HG03025 (cell line): ENCODE measurements around the gene FAM222B.
"Not testable (repeated sequence)": the region's sequence is repeated elsewhere in the genome, so short reads cannot be mapped to it uniquely, and the experiment has no call there.

Experiments used
- ATAC-seq: cut with Tn5 transposase; IDR thresholded peaks from one replicate; pipeline ENCODE4 v1.9.1; 2021; ENCODE audit warnings: mild to moderate bottlenecking, moderate library complexity; ENCODE audit not compliant: unreplicated experiment, low FRiP score

Gene FAM222B, protein sequence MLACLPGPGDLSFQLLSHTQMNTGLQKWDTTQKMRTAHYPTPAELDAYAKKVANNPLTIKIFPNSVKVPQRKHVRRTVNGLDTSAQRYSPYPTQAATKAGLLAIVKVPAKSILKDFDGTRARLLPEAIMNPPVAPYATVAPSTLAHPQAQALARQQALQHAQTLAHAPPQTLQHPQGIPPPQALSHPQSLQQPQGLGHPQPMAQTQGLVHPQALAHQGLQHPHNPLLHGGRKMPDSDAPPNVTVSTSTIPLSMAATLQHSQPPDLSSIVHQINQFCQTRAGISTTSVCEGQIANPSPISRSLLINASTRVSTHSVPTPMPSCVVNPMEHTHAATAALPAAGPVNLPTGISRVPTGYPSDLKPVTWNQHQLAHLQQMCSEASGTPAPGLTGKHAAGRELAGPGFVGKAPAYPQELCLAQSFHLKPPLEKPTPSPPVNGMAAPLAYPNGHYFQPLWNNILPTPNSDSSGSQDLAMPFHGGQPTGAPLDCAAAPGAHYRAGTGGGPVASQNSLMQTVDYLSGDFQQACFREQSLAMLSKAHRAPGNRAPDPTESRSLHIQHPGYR

DNA sequence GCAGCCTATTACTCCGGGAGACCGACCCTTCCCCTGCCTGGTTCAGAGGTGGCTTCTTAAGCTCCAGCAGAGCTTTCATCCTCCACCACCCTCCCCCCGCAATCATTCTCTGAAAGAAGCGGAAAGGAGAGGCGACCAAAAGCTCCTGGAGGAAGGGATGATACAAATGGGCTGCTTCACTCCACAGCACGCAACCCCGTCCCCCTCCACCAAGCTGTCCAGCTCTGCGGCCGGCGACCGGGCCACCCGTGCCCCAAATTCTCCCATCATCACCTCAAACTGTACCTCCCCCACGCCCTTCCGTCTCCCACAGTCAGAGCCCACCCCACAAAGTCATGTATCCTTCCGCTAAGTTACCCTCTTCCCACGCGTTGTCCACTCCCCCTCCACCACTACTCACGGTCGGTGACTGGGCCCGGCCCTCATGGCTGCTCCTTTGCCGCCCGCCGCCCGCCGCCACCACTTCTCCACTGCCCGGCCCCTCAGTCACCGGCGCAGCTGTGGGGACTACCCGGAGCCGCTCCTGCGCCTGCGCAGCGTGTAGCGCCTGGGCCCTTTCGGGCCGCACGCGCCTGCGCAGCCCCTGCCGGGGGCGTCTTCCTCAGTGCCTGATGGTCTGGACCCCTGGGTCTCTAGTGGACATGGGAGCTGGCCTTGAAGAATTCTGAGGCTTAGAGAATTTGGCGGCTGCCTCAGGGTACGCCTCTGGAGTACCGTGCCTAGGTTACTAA, at the start of gene FAM222B:
Gene FAM222B (minus strand): TSS at position 509 of the 731 bp plus-strand sequence. CDS start 76,123 bp downstream, outside the sequence.
- ATAC-seq = peak; percentile 68

DNA sequence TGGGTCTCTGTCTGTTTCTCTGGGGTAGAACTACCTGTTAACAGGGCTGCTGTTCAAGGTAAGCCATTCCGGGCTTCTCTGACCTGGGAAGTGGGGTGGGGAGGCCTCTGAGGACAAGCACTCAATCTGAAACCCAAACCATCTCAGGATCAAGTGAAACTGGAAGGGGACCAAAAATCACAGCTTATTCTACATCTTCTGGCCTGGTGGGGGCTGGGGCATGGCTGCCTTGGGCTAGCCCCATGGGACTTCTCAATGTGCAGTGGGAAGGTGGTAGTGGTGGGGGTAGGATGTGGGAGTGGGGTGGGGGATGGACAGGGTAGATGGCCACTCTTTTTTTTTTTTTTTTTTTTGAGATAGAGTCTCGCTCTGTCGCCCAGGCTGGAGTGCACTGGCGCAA, 49.4 kb upstream of the FAM222B start:
- ATAC-seq = no peak

DNA sequence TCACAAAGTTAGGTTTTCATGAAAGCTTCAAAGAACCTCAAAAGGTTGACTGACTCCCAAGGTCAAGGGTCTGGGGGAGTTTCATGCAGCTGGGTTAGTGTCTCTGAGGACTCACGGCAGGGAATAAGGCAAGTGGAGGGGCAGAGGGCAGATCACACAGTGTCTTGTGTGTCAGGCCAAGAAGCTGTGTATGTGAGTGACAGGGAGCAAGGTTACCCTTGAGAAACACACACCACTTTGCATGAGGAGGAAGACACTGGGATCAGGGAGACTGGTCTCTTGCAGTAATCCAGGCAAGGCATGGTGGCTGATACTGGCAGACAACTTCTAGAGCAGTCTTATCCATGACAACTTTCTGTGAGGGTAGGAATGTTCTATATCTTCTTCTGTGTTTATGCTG, 48.6 kb upstream of the FAM222B start:
- no peak for ATAC-seq

DNA sequence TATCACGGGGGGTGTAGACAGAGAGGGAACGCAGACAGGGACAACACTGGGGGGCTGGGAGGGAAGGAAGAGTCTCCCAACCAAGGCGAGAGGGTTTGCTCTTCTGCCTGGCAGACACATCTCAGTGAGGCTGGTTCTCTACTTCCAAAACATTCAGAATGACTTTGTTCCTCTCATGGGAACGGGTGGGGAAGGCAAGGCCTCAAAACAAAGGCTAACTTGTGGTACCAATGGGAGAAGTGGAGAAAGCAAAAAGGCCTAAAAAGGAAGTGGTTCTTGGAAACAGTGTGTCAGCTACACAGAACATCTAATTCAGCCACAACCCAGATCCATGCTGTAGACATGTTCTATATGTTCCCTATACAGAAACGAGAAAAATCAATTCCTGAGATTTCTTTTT, 47.4 kb upstream of the FAM222B start:
- ATAC-seq = no peak

DNA sequence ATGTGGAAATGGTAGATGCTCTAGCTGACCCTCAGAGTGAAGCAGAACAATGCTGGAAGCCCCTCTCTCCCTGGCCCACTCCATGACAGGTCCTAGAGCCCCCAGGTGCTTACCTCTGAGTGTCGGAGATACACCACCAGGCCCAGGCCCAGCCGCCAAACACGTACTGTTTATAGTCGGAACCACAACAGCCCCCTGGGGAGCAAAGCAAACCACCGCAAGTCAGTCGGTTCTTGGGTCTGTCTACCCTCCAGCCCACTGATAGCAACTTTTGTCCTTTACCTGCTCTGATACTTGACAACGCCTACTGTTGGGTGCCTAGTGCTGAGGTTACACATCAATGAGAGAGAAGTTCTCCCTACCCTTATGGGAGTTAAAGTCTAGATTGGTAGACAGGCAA, 46.2 kb upstream of the FAM222B start:
- ATAC-seq = no peak

DNA sequence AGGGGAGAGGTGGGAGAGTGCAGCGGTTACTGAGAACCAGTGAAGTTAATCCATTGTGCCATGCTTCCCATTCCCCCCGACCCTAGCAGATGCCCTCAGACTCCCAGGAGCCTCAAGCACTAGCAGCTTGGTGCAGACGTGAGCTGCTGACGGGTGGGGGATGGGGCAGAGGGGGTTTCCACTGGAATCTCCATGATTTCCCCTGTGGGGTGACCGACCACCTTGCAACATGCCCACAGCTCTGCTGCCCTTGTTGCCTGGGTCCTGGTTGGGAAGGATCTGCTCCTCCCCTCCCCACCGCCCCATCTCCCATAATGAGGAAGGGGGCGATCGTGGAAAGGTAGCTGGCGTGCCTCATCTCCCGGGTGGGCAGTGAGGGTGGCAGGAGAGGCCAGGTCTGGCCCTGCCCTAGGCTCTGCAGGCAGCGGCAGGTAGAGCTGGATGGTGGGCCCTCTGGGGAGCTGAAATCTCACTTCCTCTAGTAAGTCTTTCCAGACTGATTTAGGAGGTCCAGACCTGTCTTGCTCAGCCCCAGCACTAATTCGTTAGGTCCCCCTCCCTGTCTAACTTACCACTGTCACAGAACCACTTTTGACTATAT, 45.4 kb upstream of the FAM222B start:
- ATAC-seq = no peak

DNA sequence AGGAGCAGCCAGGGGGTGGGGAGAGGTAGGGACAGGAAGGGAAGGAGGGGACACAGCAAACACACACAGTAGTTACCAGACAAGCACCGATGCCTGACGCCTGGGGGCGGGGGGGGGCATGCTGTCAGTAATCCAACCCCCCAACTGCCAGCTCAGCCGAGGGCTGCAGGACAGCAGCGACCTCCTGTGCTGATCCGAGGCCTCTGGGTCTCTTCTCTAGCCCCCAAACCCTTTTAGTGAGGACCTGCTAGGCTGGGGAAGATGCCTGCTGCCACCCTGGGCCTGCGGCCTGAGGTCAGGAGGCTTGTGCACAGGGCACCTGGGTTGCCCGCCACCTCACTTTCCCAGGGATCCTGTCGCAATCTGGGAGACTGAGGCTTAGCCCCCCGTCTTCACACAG, 43.4 kb upstream of the FAM222B start:
- ATAC-seq = no peak

DNA sequence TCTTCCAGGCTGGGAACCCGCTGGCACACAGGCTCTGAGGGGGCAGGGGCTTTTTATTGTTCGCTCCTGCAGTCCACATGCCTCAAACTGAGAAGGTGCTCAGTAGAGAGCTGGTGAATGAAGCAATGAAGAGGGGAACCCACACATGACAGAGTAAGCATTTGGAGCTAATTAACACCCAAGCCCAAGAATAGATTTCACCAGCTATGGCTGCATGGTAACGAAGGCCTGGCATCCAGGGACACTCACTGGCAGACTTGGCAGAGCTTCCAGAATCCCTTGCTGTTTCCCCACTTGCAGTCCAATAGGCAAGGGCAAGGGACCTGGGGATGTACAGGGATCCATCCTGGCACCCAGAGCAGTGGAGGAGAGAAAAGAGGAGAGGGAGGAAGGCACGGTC, 42.8 kb upstream of the FAM222B start:
- no peak for ATAC-seq

DNA sequence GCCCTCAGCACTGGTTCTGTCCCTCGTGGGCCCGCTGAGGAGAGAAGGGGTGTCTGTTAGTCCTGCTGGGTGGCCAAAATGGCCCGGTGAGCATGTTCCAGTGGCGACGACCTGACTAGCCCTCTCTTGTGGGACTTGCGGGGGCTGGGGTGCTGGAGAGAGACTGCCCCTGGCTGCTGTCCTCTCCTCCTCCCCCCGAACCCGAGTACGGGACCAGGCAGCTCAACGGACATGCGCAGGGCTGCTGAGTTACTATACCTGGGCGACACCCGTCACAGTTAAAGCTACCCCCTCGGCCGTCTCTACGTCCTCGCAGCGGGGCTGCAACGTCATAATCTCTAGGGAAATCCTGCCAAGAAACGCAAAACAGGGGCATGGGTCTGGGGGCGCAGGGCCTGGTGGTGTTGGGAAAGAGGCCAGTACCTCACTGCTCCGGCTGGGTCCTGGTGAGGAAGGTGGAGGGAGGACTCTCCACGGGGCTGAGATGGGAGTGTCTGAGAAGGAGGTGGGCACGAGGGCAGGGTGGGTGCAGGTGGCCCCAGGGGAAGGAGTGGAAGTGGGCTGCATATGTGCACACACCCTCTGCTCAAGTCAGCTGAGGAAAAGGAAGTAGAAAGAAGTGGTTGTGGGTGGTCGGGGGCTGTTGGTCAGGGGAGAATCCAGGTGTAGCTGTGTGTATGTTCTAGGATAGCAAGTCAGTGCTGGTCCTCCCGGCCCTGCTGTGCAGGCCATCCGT, 41.5 kb upstream of the FAM222B start:
- ATAC-seq = no peak

DNA sequence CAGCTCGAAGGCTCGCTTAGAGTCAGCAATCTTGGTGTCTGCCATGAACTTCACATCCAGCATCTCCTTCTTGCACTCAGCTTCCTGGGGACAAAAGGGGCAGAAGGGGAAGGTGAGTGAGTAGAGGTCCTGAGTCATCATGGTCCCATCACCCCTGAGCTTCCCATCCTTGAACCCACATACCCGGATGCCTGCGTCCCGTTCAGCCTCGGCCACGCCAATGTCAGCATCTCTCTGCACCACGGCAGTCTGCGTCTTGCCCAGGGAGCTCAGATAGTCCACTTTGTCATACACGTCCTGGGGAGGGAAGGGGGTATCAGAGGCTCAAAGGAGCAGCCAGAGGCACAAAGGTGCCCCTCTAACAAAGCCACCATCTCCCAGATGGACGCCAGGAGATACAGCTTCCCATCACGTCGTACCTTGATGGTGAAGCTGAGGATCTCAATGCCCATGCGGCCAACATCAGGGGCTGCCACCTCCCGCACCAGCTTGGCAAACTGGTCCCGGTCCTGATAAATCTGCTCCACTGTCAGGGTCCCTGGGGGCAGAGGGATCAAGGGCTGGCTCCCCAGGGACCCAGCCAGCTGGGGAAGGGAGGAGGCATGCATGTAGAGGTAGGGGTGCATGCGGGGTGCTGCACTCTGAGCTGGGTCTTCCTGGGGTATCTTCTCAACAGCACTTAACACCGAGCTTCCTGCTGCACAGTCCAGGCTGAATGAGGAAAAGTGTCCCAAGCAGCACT, 39.7 kb upstream of the FAM222B start:
- no peak for ATAC-seq

DNA sequence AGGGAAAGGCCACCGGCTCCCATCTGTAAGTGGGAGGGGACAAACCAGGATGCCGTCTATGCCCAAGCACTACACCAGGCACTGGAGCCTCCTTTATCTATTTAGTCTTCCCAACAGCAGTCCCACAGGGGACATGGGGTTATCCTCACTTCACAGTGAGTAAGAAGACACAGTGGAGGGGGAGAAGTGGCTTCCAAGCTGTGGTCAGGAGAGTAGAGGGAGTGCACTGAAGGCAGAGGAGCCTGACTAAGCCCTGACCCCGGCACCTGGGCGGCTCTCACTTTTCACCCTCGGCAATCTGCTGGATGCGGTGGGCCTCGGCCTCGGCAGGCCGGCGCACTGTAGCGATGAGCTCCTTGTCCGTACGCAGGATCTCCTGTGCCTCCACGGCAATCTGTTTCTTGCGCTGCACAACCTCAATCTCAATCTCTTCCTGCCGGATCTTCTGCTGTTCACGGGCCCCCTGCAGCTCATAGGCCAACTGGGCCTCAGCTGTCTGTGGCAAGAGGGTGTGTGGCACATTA, 39.0 kb upstream of the FAM222B start:
- no peak for ATAC-seq

DNA sequence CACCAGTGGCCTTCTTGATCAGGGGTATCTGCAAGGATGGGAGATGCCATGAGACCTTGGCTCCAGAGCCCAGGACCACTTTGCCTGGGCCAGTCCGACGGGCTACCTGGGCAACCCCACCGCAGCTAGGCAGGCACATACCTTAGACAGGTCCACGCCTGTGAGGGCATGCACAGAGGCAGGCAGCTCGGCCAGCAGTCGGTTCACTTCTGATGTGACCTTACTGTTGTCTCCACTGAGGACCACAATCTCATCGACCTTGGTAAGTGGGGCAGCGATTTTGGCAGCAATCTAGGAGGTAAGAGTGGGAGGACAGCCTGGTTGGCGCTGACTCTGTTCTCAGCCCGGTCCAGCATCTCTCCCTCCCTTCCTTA, 38.0 kb upstream of the FAM222B start:
- ATAC-seq = no peak

DNA sequence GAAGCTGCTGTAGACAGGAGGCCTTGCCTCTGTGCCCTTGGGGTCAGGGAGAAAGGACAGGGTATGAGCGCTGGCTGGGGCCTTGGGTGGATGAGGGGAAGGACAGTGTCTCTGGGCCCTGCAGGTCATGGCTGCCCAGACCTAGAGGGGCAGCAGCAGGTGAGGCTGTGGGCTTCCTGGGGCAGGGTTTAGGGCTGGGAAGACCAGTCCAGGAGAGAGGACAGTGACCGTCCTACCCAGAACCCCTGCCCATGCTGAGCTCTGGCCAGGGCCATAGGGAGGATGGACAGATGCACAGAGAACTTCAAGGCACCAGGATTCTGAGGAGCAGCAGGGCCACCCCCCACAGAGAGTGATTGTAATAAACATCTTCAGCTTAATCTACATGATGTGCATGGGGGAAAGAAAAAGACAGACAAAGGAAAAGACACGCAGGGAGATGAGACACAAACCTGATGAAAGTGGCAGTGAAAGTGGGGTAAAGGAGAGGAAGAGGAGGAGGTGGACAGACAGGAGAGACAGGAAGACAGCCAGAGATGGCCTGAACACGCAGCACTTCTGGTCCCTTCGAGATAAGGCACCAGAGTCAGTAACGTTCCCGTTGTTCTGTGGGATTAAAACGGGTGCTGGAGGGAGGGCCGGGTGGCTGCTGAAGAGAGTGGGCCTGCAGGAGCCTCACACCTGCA, 37.4 kb upstream of the FAM222B start:
- ATAC-seq = no peak

DNA sequence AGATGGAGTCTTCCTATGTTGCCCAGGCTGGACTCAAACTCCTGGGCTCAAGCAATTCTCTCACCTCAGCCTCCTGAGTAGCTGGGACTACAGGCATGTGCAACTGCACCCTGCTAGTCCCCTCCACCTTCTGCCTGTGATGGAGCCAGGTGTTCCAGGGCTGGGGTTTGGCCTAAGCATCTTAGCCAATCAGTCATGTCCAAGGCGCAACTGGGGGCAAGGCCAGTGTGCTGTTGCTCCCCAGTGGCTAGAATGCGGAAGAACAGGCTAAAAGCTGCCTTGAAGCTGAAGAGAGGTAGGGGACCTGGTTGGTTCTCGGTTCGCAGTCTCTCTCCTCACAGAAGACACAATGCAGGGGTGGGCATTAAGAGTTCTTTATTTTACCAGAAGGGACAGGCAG, 36.4 kb upstream of the FAM222B start:
- ATAC-seq = no peak

DNA sequence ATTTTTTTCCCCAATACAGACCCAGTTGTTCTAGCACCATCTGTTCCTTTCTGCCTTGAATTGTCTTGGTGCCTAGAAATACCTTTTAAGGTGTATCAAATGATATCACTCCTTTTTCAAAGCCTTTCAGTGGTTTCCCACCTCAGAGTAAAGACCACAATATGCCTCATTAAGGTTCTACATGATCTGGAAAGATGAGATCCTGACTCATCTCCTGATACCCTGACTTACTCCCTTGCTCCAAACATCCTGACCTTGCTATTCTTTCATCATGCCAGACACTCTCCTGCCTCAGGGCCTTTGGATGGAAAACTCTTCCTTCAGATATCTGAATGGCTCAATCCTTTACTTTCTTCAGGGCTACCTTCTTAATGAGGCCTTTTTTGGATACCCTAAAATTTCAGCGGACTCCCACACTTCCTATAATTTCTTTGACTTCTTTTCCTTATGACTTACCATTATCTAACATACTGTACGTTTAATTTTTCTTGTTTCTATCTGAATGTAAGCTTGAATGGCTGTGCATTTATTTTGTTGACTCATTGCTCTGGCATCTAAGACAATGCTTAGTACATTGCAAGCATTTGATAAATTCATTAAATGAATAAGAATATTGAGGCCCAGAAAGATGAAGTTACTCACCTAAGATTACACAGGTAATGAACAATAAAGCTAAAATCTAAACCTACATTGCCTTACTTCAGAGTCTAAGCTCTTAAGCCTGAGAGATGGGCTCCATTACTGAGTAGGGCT, 35.7 kb upstream of the FAM222B start:
- ATAC-seq = no peak

DNA sequence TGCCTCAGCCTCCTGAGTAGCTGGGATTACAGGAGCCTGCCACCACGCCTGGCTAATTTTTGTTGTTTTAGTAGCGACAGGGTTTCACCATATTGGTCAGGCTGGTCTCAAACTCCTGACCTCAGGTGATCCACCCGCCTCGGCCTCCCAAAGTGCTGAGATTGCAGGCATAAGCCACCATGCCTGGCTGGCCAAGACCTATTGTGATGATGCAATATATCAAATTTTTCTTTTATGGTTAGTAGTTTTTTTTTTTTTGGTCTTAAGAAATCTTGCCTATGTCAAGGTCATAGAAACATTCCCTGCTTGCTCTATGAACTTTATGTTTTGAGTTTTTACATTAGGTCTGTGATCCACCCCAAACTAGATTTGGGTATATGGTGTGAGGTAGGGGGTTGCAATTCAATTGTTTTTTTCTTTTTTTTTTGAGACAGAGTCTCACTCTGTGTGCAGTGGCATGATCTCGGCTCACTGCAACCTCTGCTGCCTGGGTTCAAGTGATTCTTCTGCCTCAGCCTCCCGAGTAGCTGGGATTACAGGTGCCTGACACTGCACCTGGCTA, 34.6 kb upstream of the FAM222B start:
- ATAC-seq = not testable (repeated sequence)

DNA sequence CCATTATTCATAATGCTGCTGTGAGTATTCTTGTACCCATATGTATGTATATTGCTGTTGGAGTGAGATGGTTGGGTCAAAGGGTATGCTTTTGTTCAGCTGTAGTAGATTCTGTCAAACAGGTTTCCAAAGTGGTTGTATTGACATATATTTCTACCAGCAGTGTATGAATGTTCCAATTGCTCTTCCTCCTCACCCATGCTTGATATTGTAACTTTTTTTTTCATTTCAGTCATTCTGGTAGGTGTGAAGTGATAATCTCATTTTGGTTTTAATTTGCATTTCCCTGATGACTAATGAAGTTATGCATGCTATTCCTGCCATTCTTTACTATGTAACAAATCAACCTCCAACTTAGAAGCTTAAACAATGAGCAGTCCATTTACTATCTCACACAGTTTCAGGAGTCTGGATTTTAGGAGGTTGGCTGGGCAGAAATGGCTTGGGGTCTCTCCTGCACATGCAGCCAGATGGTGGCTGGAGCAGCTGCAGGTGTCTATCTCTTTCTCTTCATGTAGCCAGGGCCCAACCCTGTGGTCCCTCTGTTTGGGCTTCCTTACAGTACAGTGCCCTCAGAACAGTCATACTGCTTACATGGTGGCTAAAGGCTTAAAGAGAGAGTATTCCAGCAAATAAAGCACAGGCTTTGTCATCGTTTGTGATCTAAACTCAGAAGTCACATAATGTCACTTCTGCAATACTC, 33.4 kb upstream of the FAM222B start:
- ATAC-seq = no peak
